ENCODE results near the gene GTF2IRD2. TPM values are rescaled to one million over a fixed set of nuclear protein-coding genes. Genes with fewer than 3 reads are reported as not detected.
"Not testable (repeated sequence)": the region's sequence is repeated elsewhere in the genome, so short reads cannot be mapped to it uniquely, and the experiment has no call there.

GTF2IRD2 gene
- polyA plus RNA-seq (2013, experiment 1 of 2; ENCODE audit: insufficient read length), result 8.8 TPM
- 13.1 TPM for polyA plus RNA-seq (2013, experiment 2 of 2; ENCODE audit: insufficient read length)

DNA sequence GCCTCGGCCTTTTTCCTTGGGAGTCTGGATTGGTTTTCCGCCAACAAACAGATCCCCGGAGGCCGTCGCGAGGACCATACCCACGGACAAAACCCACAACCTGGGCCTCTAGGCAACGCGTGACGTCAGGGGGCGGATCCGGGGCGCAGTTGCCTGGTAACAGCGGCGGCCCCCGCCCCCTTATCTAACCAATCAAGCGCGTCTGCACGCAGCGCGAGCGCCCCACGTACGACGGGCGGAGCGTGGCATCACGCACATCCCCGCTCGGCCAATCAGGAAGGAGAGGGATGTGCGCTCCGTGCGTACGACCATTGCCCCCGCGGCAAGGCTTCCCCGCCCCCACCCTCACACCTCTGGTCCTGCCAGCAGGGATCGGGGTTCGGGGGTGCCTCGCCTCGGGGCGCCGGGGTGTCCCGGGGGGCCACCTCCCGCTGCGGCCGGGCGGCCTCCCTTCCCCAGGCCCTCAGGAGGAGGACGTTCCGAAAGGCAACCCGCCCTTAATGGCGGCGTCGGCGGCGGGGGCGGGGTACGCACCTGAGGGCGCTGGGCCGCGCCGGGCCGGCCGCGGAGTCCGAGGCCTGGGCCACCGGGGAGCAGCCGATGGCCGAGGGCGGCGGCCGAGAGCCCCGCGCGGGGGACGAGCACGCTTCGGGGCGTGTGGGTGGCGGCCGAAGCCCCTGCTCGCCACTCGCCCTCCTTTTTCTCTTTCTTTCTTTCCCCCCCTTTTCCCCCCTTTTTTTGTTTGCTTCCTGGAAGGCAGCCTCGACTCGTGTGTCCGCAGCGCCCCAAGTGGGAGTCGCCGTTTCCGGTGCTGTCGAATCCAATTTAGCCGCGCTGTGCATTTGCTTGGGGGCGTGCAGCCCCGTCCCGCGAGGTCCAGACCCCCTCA lies at the start of gene GTF2IRD2:
Gene GTF2IRD2 (minus strand): TSS at position 773 of the 889 bp plus-strand sequence. CDS start 15,227 bp downstream, outside the sequence.
- DNase-seq, result peak; percentile 1

GRCh38 chr7:74890158-74891123 lies 39.0 kb upstream of the GTF2IRD2 start:
- peak; percentile 74 for DNase-seq

GRCh38 chr7:74889518-74890129 lies 38.2 kb upstream of the GTF2IRD2 start:
- DNase-seq, result not testable (repeated sequence)

DNA sequence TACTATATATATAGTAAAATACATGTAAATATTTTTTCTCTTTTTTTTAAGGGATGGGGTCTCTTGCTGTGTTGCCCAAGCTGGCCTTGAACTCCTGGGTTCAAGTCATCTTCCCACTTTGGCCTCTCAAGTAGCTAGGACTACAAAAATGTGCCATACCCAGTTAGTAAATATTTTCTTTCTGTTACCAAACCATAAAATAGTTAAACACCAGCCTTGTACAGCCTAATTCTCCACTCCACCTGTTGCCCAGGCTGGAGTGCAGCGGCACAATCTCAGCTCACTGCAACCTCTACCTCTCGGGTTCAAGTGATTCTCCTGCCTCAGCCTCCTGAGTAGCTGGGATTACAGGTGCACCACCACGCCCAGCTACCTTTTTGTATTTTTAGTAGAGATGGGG lies 33.9 kb upstream of the GTF2IRD2 start:
- not testable (repeated sequence) for DNase-seq

DNA sequence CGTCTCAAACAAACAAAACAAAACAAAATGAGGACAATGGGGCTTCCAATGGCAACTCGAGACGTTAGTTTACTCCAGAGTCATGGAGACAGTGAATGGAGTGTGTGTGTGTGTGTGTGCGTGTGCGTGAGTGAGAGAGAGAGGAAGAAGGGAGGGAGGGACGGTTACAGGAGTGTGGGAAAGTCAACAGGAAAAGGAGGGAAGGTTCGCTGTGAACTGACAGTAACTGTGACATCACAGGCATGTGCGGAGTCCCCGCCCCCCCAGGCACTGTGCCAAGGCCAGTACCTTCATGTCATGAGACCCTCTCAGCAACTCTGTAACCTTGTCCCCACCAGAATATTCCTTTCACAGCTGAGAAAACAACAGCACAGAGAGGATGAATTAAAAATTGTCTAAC lies 30.7 kb upstream of the GTF2IRD2 start:
- DNase-seq, result not testable (repeated sequence)

GRCh38 chr7:74874748-74875512 lies 23.5 kb upstream of the GTF2IRD2 start:
- DNase-seq, result not testable (repeated sequence)

DNA sequence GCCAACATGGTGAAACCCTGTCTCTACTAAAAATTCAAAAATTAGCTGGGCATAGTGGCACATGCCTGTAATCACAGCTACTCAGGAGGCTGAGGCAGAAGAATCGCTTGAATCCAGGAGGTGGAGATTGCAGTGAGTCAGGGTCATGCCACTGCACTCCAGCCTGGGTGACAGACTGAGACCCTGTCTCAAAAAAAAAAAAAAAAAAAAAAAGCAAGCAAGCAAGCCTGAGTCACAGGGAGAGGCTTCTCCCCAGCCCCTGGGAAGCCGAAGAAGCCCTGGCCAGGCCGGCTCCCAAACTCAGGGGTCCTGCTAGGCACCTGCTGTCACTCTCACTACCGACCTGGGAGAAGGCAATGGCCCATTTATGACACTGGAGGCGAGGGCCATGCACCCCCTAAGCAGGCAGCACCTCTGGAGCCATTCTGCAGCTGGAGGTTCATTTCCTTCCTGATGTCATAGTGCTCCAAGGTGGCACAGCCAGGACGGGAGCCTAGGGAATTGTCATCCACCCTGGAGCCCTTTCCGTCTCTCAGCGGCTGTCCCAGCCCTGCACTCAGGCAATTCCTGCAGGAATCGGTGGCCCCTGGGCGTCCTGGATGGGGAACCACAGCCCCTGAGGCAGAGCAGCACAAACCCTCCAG lies 22.8 kb upstream of the GTF2IRD2 start:
- not testable (repeated sequence) for DNase-seq

- DNase-seq, result not testable (repeated sequence)
Measured at GRCh38 chr7:74872542-74872941, 21.1 kb upstream of the GTF2IRD2 start.

DNA sequence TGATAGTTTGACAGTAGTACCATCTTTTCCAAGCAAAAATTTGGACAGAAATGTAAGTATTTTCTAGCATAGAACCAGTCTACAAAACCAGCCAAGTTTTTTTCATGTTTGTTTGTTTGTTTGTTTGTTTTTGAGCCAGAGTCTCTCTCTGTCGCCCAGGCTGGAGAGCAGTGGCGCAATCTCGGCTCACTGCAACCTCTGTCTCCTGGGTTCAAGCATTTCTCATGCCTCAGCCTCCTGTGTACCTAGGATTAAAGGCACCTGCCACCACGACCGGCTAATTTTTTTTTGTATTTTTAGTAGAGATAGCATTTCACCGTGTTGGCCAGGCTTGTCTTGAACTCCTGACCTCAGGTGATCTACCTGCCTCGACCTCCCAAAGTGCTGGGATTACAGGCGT lies 14.4 kb upstream of the GTF2IRD2 start:
- not testable (repeated sequence) for DNase-seq

DNA sequence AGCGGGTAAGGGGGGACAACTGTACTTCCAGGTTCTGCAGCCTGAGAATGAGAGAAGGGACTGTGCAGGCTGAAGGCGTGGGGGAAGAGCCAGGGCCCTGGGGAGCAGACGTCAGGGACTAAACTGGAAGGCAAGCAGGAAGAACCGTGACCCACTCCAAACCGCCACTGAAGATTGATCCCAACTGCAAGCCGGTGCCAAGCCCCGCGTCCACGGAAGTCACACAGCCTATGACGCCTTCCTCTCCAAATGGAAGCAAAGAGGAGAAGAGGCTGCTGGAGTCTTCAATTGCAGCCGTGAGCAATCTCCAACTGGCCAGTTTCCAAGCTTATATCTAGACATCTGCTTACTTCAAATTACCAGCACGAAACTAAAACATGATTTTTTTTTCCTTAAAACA lies 1.6 kb downstream of the GTF2IRD2 start:
- not testable (repeated sequence) for DNase-seq

DNA sequence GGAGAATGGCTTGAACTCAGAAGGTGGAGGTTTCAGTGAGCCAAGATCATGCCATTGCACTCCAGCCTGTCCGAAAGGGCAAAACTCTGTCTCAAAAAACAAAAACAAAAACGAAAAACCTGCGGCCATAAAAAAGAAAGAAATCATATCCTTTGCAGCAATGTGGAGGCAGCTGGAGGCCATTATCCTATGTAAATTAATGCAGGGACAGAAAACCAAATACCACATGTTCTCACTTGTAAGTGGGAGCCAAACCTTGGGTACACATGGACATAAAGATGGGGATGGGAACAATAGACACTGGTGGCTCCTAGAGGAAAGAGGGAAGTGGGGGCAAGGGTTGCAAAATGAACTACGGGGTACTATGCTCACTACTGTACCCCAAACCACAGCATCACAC lies 21.0 kb downstream of the GTF2IRD2 start:
- DNase-seq, result not testable (repeated sequence)

- not testable (repeated sequence) for DNase-seq
Measured at GRCh38 chr7:74829959-74830358, 21.4 kb downstream of the GTF2IRD2 start.

- not testable (repeated sequence) for DNase-seq
Measured at GRCh38 chr7:74821259-74821658, 30.1 kb downstream of the GTF2IRD2 start.

DNA sequence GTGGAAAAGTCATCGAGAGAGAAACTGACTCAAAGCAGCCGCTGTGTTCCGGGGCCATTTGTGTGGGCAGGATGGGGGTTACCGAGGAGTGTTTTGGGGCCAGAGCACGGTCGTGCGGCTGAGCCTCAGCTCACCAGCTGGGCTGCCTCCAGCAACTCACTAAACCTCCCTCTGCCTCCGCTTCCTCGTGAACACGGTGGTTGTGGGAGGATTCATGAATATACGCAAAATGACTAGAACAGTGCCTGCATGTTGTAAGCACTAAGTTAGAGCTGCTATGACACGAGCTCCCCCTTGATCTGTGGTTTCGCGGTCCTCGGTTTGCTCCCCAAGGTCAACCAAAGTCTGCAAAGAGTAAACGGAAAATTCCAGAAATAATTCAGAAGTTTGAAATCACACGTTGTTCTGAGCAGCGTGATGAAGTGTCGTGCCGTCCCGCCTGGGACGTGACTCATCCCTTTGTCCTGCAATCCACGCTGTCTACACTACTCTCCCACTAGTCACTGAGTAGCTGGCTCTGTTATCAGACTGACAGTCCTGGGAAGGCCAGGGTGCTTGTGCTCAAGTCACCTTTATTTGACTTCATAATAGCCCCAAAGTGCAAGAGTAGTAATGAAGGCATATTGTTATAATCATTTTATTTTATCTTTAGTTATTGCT lies 31.1 kb downstream of the GTF2IRD2 start:
- not testable (repeated sequence) for DNase-seq

GRCh38 chr7:74815882-74816281 lies 35.5 kb downstream of the GTF2IRD2 start:
- DNase-seq, result not testable (repeated sequence)

- DNase-seq, result not testable (repeated sequence)
Measured at GRCh38 chr7:74798644-74799043, 52.8 kb downstream of the GTF2IRD2 start.

DNA sequence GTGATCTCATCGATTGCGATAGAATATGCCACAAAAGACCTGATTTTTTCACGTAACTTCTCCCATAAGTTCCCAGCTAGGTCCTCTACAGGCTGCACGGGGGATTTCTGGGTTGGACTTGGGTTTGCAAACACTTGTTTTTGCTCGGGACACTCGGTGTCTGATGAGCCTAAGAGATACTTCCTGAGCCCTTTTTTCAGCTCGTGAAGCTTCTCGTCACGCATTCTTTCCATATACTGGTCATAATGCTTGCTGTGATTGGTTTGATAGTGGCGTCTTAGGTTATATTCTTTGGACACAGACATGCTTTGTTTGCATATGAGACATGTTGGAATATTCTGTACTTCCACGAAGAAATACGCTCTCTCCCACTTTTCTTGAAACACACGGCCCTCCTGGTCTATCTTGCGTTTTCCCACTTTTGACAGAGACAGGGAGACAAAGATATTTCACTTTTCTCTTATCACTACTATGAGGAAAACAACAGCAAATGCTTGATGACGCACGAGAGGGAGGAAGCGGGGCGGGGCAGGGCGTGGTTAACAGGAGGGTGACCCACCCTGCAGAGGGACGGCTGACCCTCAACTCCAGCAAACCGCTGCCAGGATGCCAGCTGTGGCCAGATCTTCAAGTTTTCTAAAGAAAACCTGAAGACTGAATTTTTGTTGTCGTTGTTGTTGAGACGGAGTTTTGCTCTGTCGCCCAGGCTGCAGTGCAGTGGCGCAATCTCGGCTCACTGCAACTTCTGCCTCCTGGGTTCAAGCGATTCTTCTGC lies 53.4 kb downstream of the GTF2IRD2 start:
- DNase-seq, result not testable (repeated sequence)

DNA sequence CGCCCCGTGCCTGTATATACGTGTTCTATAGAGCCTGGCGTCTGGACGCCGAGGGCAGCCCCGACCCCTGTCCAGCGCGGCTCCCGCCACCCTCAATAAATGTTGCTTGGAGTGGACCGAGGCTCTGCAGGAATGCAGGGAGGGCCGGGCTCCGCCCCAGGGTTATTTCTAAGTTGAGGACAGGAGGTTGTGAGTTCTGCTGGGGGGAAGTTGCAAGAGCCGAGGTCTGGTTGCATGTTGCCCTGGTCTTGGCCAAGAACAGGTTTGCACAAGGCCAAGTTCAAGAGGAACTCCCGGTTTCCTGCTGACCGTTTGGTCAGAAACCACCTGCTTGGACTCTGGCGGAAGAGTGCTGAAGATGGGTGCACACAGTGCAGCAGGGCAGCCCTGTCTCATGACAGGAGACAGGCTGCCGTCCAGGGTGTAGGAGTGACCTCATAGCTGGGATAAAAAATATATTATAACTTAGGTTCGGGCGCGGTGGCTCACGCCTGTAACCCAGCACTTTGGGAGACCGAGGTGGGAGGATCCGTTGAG lies 62.1 kb downstream of the GTF2IRD2 start:
- not testable (repeated sequence) for DNase-seq
